ENCODE measurements around the gene HSD17B1. TPM values are rescaled to one million over a fixed set of nuclear protein-coding genes. Genes with fewer than 3 reads are reported as not detected.

The HSD17B1 gene
- polyA plus RNA-seq, 3 donors, result 0.19 to 0.72 (median 0.27) TPM

- peaks cover 29 to 39% of the 10 kb centered on the region in 2 donors for H3K4me1 ChIP-seq (ENCODE audit: control insufficient read depth in 1 of 2, insufficient read depth in 2 of 2, low read length in 2 of 2)
- Mint-ChIP-seq H3K4me3 (peak within 1 kb of the TSS; percentile 90 to 93), H3K4me1 (peaks cover 26% of the 10 kb centered on the region), H3K36me3 (peaks cover 21 to 26% of the 10 kb centered on the region in 2 donors), H3K27ac (peak within 1 kb of the TSS; percentile 91 to 97 (median 93)), H3K9me3 (peaks cover 0 to 3% (median 0%) of the 10 kb centered on the region in 7 donors), H3K27me3 (ENCODE audit: low read depth in 3 of 3) (peaks cover 0 to 10% (median 0%) of the 10 kb centered on the region in 3 donors)
- H3K9ac ChIP-seq (ENCODE audit: insufficient read depth, low read length, poor library complexity, severe bottlenecking), result peak within 1 kb of the TSS; percentile 87
- intact Hi-C loops (cut with micrococcal nuclease), result loop anchor here in 1 of 2 donors (1.0 to 2.0 kb wide), 2 partner anchors 15 to 174 kb away; partner anchors contain the start of genes PSMC3IP and STAT3
- DNase-seq, result peak; percentile 92 to 96 (median 94)
- H3K9me3 ChIP-seq (replicated peaks in 1 of 2; ENCODE audit: control insufficient read depth in 1 of 2, insufficient read depth in 1 of 2, low read length in 2 of 2), result no peaks in the 10 kb centered on the region
- peaks cover 22% of the 10 kb centered on the region for H4K20me1 ChIP-seq (ENCODE audit: insufficient read depth, low read length)
- H3K4me3 ChIP-seq (replicated peaks in 1 of 3; ENCODE audit: low read depth in 2 of 3, low read length in 3 of 3), result peak within 1 kb of the TSS; percentile 56 to 92 (median 91)
- TF ChIP-seq CTCF (IDR thresholded peaks at IDR 0.05), result no peak
- H2AFZ ChIP-seq (ENCODE audit: insufficient read depth, low read depth, low read length, poor library complexity, severe bottlenecking), result peak within 1 kb of the TSS; percentile 87
- H3K36me3 ChIP-seq (replicated peaks in 1 of 2; ENCODE audit: control insufficient read depth in 1 of 2, insufficient read depth in 2 of 2, low read length in 2 of 2), result peaks cover 19 to 27% of the 10 kb centered on the region in 2 donors
- H3K79me2 ChIP-seq (ENCODE audit: insufficient read depth, low read length), result peaks cover 32% of the 10 kb centered on the region
- H3K27me3 ChIP-seq (ENCODE audit: control insufficient read depth in 2 of 2, insufficient read depth in 2 of 2, low read length in 2 of 2), result no peaks in the 10 kb centered on the region
- WGBS (ENCODE audit: insufficient coverage), result 0% methylated on average over 26 of the region's 26 CpGs
- H3K27ac ChIP-seq (ENCODE audit: low read depth in 1 of 2, low read length in 2 of 2), result peak within 1 kb of the TSS; percentile 88 to 92
- H3K4me2 ChIP-seq (replicated peaks; ENCODE audit: extremely low read depth, low read length, poor library complexity, severe bottlenecking), result peak within 1 kb of the TSS; percentile 100
These were observed 9.2 kb downstream of the HSD17B1 start, which contains the start of gene COASY for GRCh38 chr17:42561897-42562387. COASY (plus strand) TSS chr17:42562148; CDS start chr17:42562623, 475 bp downstream.

GRCh38 chr17:42562388-42563142 is 9.8 kb downstream of the HSD17B1 start:
- WGBS (ENCODE audit: insufficient coverage), result 9% methylated on average over 43 of the region's 48 CpGs
- peak overlapping the region; percentile 91 to 97 (median 93) for H3K27ac Mint-ChIP-seq
- H3K79me2 ChIP-seq (ENCODE audit: insufficient read depth, low read length), result peaks cover 38% of the 10 kb centered on the region

More at GRCh38 chr17:42562388-42563142, 9.8 kb downstream of the HSD17B1 start:
- H3K27ac ChIP-seq (ENCODE audit: low read depth in 1 of 2, low read length in 2 of 2), result peak overlapping the region; percentile 88 to 92
- H3K9me3 ChIP-seq (replicated peaks in 1 of 2; ENCODE audit: control insufficient read depth in 1 of 2, insufficient read depth in 1 of 2, low read length in 2 of 2), result no peaks in the 10 kb centered on the region
- H3K4me1 ChIP-seq (ENCODE audit: control insufficient read depth in 1 of 2, insufficient read depth in 2 of 2, low read length in 2 of 2), result peaks cover 29 to 43% of the 10 kb centered on the region in 2 donors
- H3K36me3 ChIP-seq (replicated peaks in 1 of 2; ENCODE audit: control insufficient read depth in 1 of 2, insufficient read depth in 2 of 2, low read length in 2 of 2), result peaks cover 19 to 27% of the 10 kb centered on the region in 2 donors
- peak overlapping the region; percentile 87 for H3K9ac ChIP-seq (ENCODE audit: insufficient read depth, low read length, poor library complexity, severe bottlenecking)
- H3K9me3 Mint-ChIP-seq, result peaks cover 0 to 3% (median 0%) of the 10 kb centered on the region in 7 donors
- H3K36me3 Mint-ChIP-seq, result peaks cover 21 to 26% of the 10 kb centered on the region in 2 donors
- peaks cover 27% of the 10 kb centered on the region for H3K4me1 Mint-ChIP-seq
- H4K20me1 ChIP-seq (ENCODE audit: insufficient read depth, low read length), result peaks cover 22% of the 10 kb centered on the region
- DNase-seq, result no peak
- H3K4me2 ChIP-seq (replicated peaks; ENCODE audit: extremely low read depth, low read length, poor library complexity, severe bottlenecking), result peak overlapping the region; percentile 100
- intact Hi-C loops (cut with micrococcal nuclease), result loop anchor here in 1 of 2 donors (1.0 to 2.0 kb wide), 2 partner anchors 14 to 174 kb away; partner anchors contain the start of genes PSMC3IP and STAT3
- H3K27me3 Mint-ChIP-seq (ENCODE audit: low read depth in 3 of 3), result peaks cover 0 to 10% (median 1%) of the 10 kb centered on the region in 3 donors
- TF ChIP-seq CTCF (IDR thresholded peaks at IDR 0.05), result no peak
- H3K27me3 ChIP-seq (ENCODE audit: control insufficient read depth in 2 of 2, insufficient read depth in 2 of 2, low read length in 2 of 2), result no peaks in the 10 kb centered on the region
- H3K4me3 Mint-ChIP-seq, result peak overlapping the region; percentile 90 to 93
- H3K4me3 ChIP-seq (replicated peaks in 1 of 3; ENCODE audit: low read depth in 2 of 3, low read length in 3 of 3), result peak overlapping the region; percentile 56 to 92 (median 91)
- H2AFZ ChIP-seq (ENCODE audit: insufficient read depth, low read depth, low read length, poor library complexity, severe bottlenecking), result peak overlapping the region; percentile 87

All from CD14-positive monocyte (primary cell).